Type B pancreatic cell (in vitro differentiated cells): ENCODE results near the gene PGS1. TPM values are rescaled to one million over a fixed set of nuclear protein-coding genes. Genes with fewer than 3 reads are reported as not detected.

Experiments
- DNase-seq: peaks from one replicate; pipeline ENCODE4 v3.0.0; 2021; ENCODE audit warnings: mixed read lengths; ENCODE audit not compliant: unreplicated experiment; ENCODE audit errors: extremely low spot score
- H3K27ac Mint-ChIP-seq: 2 replicates; pipeline ENCODE4 v1.8.0; 2021; ENCODE audit warnings: mild to moderate bottlenecking, mixed read lengths
- H3K27me3 Mint-ChIP-seq: 2 replicates; pipeline ENCODE4 v1.8.0; 2021; ENCODE audit warnings: mixed read lengths
- H3K36me3 Mint-ChIP-seq: 2 replicates; pipeline ENCODE4 v1.8.0; 2021; ENCODE audit warnings: mixed read lengths
- H3K4me1 Mint-ChIP-seq: one replicate; pipeline ENCODE4 v1.8.0; 2021; ENCODE audit warnings: mixed read lengths; ENCODE audit not compliant: unreplicated experiment
- H3K4me3 Mint-ChIP-seq: 2 replicates; pipeline ENCODE4 v1.8.0; 2021; ENCODE audit warnings: mild to moderate bottlenecking, mixed read lengths
- H3K9me3 Mint-ChIP-seq: 2 replicates; pipeline ENCODE4 v1.8.0; 2021; ENCODE audit warnings: mixed read lengths
- total RNA-seq: library from RNA; stranded (reverse); gene quantifications from 2 replicates; pipeline ENCODE4 v1.2.1, GENCODE V29; 2021; ENCODE audit warnings: low replicate concordance
- TF ChIP-seq, protein P1 (sequence below): fragments of 200-600 bp; sonication (generic); conservative IDR thresholded peaks from 2 replicates; pipeline ENCODE4 v1.5.0; 2021; ENCODE audit warnings: antibody characterized with exemption, mild to moderate bottlenecking

Gene PGS1
- total RNA-seq, 1 donor from 2014 or later: 54.8 TPM

DNA sequence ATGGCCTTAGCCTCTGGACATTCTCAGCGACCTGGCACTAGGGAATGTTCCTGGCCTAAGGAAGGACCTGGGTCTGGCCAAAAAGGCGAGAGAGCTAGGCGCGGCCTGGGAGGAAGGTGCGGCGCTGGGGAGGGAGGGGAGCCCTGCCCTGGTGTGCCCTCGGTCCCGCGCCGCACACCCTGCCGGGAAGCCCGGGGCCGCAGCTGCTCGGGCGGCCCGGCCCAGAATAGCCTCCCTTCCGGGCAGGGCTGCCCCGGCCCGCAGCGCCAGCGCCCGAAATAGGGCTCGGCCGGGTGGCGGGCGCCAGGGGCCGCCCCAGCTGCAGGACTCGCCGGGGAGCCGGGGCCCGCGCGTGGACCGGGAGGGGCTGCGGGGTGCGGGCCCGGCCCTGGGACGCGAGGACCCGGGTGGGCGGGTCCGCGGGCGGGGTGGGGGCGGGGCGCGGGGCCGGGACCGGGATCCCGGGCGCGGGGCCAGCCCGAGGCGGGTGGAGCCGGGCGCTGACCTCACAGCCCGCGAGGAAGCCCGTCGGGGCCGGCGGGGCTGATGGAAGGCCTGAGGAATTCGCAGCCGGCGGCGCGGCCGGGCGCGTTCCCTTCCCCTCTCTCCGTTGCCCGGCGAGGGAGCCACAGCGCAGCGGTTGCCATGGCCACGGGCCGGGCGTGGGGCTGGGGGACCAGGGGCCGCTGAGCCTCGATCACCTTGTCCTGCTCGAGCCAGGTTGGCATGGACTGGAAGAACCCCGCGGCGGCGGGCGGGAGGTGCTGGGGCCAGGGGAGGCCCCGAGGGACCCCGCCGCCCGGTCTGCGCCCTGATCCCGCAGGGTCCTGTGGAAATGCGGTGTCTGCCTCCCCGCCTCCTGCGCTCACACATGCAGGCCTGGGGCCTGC is 36.6 kb upstream of the PGS1 start:
- no peak overlapping the region for H3K27ac Mint-ChIP-seq
- H3K9me3 Mint-ChIP-seq: no peaks in the 10 kb centered on the region
- H3K36me3 Mint-ChIP-seq: no peaks in the 10 kb centered on the region
- DNase-seq: no peak
- H3K27me3 Mint-ChIP-seq: peaks cover 16% of the 10 kb centered on the region
- H3K4me3 Mint-ChIP-seq: no peak overlapping the region
- TF ChIP-seq, protein P1, sequence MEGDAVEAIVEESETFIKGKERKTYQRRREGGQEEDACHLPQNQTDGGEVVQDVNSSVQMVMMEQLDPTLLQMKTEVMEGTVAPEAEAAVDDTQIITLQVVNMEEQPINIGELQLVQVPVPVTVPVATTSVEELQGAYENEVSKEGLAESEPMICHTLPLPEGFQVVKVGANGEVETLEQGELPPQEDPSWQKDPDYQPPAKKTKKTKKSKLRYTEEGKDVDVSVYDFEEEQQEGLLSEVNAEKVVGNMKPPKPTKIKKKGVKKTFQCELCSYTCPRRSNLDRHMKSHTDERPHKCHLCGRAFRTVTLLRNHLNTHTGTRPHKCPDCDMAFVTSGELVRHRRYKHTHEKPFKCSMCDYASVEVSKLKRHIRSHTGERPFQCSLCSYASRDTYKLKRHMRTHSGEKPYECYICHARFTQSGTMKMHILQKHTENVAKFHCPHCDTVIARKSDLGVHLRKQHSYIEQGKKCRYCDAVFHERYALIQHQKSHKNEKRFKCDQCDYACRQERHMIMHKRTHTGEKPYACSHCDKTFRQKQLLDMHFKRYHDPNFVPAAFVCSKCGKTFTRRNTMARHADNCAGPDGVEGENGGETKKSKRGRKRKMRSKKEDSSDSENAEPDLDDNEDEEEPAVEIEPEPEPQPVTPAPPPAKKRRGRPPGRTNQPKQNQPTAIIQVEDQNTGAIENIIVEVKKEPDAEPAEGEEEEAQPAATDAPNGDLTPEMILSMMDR: no peak
- H3K4me1 Mint-ChIP-seq: peaks cover 12% of the 10 kb centered on the region

GRCh38 chr17:78342449-78343186 is 35.8 kb upstream of the PGS1 start:
- Mint-ChIP-seq H3K27me3 (peaks cover 19% of the 10 kb centered on the region), H3K4me1 (peaks cover 12% of the 10 kb centered on the region), H3K9me3 (no peaks in the 10 kb centered on the region), H3K4me3 (peak overlapping the region; percentile 11), H3K36me3 (no peaks in the 10 kb centered on the region), H3K27ac (peak overlapping the region; percentile 55)
- TF ChIP-seq, protein P1: no peak
- no peak for DNase-seq

DNA sequence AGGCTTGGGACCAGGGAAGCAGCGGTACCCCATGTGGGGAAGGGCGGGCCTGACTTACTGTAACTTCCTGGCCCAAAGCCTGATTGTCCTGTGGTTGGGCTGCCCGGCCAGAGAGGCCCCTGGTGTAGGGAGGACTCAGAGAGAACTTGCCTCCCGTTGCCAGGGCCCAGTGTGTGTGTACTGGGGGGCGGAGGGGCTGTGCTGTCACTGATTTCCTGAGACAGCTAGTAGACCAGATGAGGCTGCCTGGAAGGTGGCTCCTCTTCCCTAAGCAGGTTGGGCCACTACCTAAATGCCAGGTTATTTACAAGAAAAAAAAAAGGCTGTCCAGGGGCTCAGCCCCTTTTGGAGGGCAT is 35.3 kb upstream of the PGS1 start:
- Mint-ChIP-seq H3K36me3 (no peaks in the 10 kb centered on the region), H3K4me1 (peaks cover 12% of the 10 kb centered on the region), H3K27me3 (peaks cover 19% of the 10 kb centered on the region), H3K27ac (peak overlapping the region; percentile 55), H3K4me3 (no peak overlapping the region), H3K9me3 (no peaks in the 10 kb centered on the region)
- DNase-seq: no peak
- TF ChIP-seq, protein P1: no peak

- TF ChIP-seq, protein P1: no peak
- no peaks in the 10 kb centered on the region for H3K36me3 Mint-ChIP-seq
- H3K9me3 Mint-ChIP-seq: no peaks in the 10 kb centered on the region
- peaks cover 12% of the 10 kb centered on the region for H3K4me1 Mint-ChIP-seq
- no peak overlapping the region for H3K27ac Mint-ChIP-seq
- peaks cover 19% of the 10 kb centered on the region for H3K27me3 Mint-ChIP-seq
- no peak for DNase-seq
- H3K4me3 Mint-ChIP-seq: no peak overlapping the region
Measured at GRCh38 chr17:78343543-78344201, 34.8 kb upstream of the PGS1 start.

DNA sequence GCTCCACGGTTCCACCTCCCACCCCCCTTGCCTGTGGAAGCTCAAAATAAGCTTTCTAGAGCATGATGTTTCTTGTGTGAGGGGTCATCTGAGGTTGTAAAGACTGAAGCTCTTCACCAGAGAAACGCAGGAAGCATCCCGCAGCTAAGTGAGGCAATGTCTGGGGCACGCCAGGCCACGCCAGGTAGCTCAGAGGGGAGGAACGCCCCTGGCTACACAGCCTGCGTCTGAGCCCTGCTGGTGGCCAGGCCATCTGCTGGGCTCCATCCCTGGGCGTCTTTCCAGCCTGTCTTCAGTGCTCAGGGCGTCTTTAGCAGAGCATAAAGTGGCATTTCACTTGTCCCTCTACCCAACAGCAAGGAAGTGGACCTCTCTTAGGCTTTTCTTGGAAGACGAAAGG is 33.8 kb upstream of the PGS1 start:
- TF ChIP-seq, protein P1: no peak
- Mint-ChIP-seq H3K9me3 (no peaks in the 10 kb centered on the region), H3K4me1 (peaks cover 12% of the 10 kb centered on the region), H3K27ac (no peak overlapping the region), H3K27me3 (peaks cover 14% of the 10 kb centered on the region), H3K4me3 (no peak overlapping the region), H3K36me3 (no peaks in the 10 kb centered on the region)
- no peak for DNase-seq
